Colonic mucosa (tissue), 4 donors: ENCODE results near the gene CCDC158. TPM values are rescaled to one million over a fixed set of nuclear protein-coding genes. Genes with fewer than 3 reads are reported as not detected.

Experiments
- DNase-seq: peaks from one replicate; pipeline ENCODE4 v3.0.0-alpha.2; 2020
- H3K27ac ChIP-seq: fragments of 200-600 bp; one replicate; pipeline ENCODE4 v1.8.0; 2021
- H3K27me3 ChIP-seq: fragments of 200-600 bp; one replicate; pipeline ENCODE4 v1.8.0; 2021
- H3K36me3 ChIP-seq: fragments of 200-600 bp; one replicate; pipeline ENCODE4 v1.8.0; 2021
- H3K4me1 ChIP-seq: fragments of 200-600 bp; one replicate; pipeline ENCODE4 v1.8.0; 2021; ENCODE audit warnings: mild to moderate bottlenecking
- H3K4me3 ChIP-seq: fragments of 200-600 bp; one replicate; pipeline ENCODE4 v1.8.0; 2021
- H3K9ac ChIP-seq, 2 donors: one replicate each; pipeline ENCODE4 v1.7.0; 2013; ENCODE audit warnings: control low read depth in 2 of 2, low read depth in 2 of 2, low read length in 2 of 2
- H3K9me3 ChIP-seq: fragments of 200-600 bp; one replicate; pipeline ENCODE4 v1.8.0; 2021
- CTCF ChIP-seq: fragments of 200-600 bp; IDR thresholded peaks from one replicate; pipeline ENCODE4 v1.8.0; 2022; ENCODE audit warnings: antibody characterized with exemption, mild to moderate bottlenecking
- intact Hi-C: fragments of 100-400 bp; cut with DNase I; formaldehyde crosslinking; loops from one replicate; pipeline ENCODE4 v1.14.1; 2022
- total RNA-seq, 2 donors: library from RNA; stranded (reverse); fragmentation: NEBNext Ultra II Directional in 1 of 2; extraction: Animal tissue kit (Norgen Biotek cat#: 25700) in 1 of 2; gene quantifications; one replicate each; pipeline ENCODE4 v1.2.1, GENCODE V29; 2021
- donor health status: healthy.
- donor health status: DM: no; HTN: no; CAD: no.
- donor health status: DM: no; HTN: no; CAD: no.

Gene CCDC158
- total RNA-seq = not detected

GRCh38 chr4:76420762-76421581, at the start of gene CCDC158:
CCDC158 (minus strand) TSS chr4:76421141; CDS start chr4:76403207, 17,934 bp downstream.
- no peaks in the 10 kb centered on the region for H3K4me1 ChIP-seq
- H3K27ac ChIP-seq = no peak within 1 kb of the TSS
- no peaks in the 10 kb centered on the region for H3K36me3 ChIP-seq
- intact Hi-C loops = no loop called here
- peak within 1 kb of the TSS in 1 of 2 donors; percentile 26 for H3K9ac ChIP-seq
- H3K27me3 ChIP-seq = no peaks in the 10 kb centered on the region
- DNase-seq = peak; percentile 18
- H3K9me3 ChIP-seq = no peaks in the 10 kb centered on the region
- no peak for TF ChIP-seq CTCF
- H3K4me3 ChIP-seq = peak within 1 kb of the TSS; percentile 44

- intact Hi-C loops = no loop called here
- no peak for DNase-seq
- no peak overlapping the region for H3K4me3 ChIP-seq
These were observed 49.6 kb upstream of the CCDC158 start for GRCh38 chr4:76470532-76470931.

GRCh38 chr4:76470064-76470463, 49.1 kb upstream of the CCDC158 start:
- no peak for DNase-seq
- no peak for TF ChIP-seq CTCF
- Histone ChIP-seq H3K9me3 (no peaks in the 10 kb centered on the region), H3K27me3 (no peaks in the 10 kb centered on the region), H3K4me3 (no peak overlapping the region), H3K27ac (no peak overlapping the region), H3K4me1 (no peaks in the 10 kb centered on the region), H3K9ac (no peak overlapping the region), H3K36me3 (no peaks in the 10 kb centered on the region)
- intact Hi-C loops = no loop called here

More at GRCh38 chr4:76470532-76470931, 49.6 kb upstream of the CCDC158 start:
- H3K9ac ChIP-seq = no peak overlapping the region
- H3K27me3 ChIP-seq = no peaks in the 10 kb centered on the region
- H3K9me3 ChIP-seq = no peaks in the 10 kb centered on the region
- no peak overlapping the region for H3K27ac ChIP-seq
- TF ChIP-seq CTCF = no peak
- no peaks in the 10 kb centered on the region for H3K36me3 ChIP-seq
- no peaks in the 10 kb centered on the region for H3K4me1 ChIP-seq

- no peak for TF ChIP-seq CTCF
- Histone ChIP-seq H3K4me3 (no peak overlapping the region), H3K27me3 (no peaks in the 10 kb centered on the region), H3K9ac (no peak overlapping the region), H3K9me3 (no peaks in the 10 kb centered on the region), H3K36me3 (no peaks in the 10 kb centered on the region), H3K4me1 (no peaks in the 10 kb centered on the region), H3K27ac (no peak overlapping the region)
- intact Hi-C loops = no loop called here
- no peak for DNase-seq
These were observed 42.6 kb upstream of the CCDC158 start for GRCh38 chr4:76463568-76463967.

- H3K27ac ChIP-seq = no peak overlapping the region
- no peak overlapping the region for H3K9ac ChIP-seq
- intact Hi-C loops = no loop called here
These were observed 38.4 kb upstream of the CCDC158 start for GRCh38 chr4:76459291-76459723.

More at GRCh38 chr4:76459291-76459723, 38.4 kb upstream of the CCDC158 start:
- Histone ChIP-seq H3K27me3 (no peaks in the 10 kb centered on the region), H3K4me3 (no peak overlapping the region), H3K36me3 (no peaks in the 10 kb centered on the region), H3K9me3 (no peaks in the 10 kb centered on the region), H3K4me1 (no peaks in the 10 kb centered on the region)
- no peak for DNase-seq
- TF ChIP-seq CTCF = no peak
